IMR-90 (cell line): ENCODE measurements around the gene RAI2.

Source experiments
- BHLHE40 ChIP-seq: fragments of 150-350 bp; IDR thresholded peaks from 2 replicates; pipeline ENCODE4 v1.6.1; 2016; ENCODE audit warnings: mild to moderate bottlenecking, low read depth, low read length
- CEBPB ChIP-seq: IDR thresholded peaks from 2 replicates; pipeline ENCODE4 v1.6.1; 2012; ENCODE audit warnings: low read depth, low read length, improper control_type of control experiment
- CHD1 ChIP-seq: IDR thresholded peaks from 2 replicates; pipeline ENCODE4 v1.6.1; 2012; ENCODE audit warnings: low read depth, low read length, improper control_type of control experiment
- MAFK ChIP-seq: IDR thresholded peaks from 2 replicates; pipeline ENCODE4 v1.6.1; 2012; ENCODE audit warnings: low read depth, low read length, improper control_type of control experiment
- POLR2A ChIP-seq: IDR thresholded peaks from 2 replicates; pipeline ENCODE4 v1.6.1; 2012; ENCODE audit warnings: mild to moderate bottlenecking, low read depth, low read length
- RFX5 ChIP-seq: IDR thresholded peaks from 2 replicates; pipeline ENCODE4 v1.8.0; 2012; ENCODE audit warnings: low read depth, mild to moderate bottlenecking, low read length, moderate library complexity
- TF ChIP-seq, protein P1 (sequence below): conservative IDR thresholded peaks from 2 replicates; pipeline ENCODE4 v1.5.1; 2012; ENCODE audit warnings: mild to moderate bottlenecking, low read depth, low read length, improper control_type of control experiment
- TF ChIP-seq, protein P2 (sequence below): fragments of 150-350 bp; IDR thresholded peaks from 2 replicates; pipeline ENCODE4 v1.6.1; 2017; ENCODE audit warnings: mild to moderate bottlenecking, antibody characterized with exemption, low read length, low read depth
- TF ChIP-seq, protein P3 (sequence below): fragments of 150-350 bp; IDR thresholded peaks from 2 replicates; pipeline ENCODE4 v1.6.1; 2016; ENCODE audit warnings: low read depth, mild to moderate bottlenecking, low read length, moderate library complexity, borderline replicate concordance

- no peak for TF ChIP-seq POLR2A
- TF ChIP-seq, protein P1, sequence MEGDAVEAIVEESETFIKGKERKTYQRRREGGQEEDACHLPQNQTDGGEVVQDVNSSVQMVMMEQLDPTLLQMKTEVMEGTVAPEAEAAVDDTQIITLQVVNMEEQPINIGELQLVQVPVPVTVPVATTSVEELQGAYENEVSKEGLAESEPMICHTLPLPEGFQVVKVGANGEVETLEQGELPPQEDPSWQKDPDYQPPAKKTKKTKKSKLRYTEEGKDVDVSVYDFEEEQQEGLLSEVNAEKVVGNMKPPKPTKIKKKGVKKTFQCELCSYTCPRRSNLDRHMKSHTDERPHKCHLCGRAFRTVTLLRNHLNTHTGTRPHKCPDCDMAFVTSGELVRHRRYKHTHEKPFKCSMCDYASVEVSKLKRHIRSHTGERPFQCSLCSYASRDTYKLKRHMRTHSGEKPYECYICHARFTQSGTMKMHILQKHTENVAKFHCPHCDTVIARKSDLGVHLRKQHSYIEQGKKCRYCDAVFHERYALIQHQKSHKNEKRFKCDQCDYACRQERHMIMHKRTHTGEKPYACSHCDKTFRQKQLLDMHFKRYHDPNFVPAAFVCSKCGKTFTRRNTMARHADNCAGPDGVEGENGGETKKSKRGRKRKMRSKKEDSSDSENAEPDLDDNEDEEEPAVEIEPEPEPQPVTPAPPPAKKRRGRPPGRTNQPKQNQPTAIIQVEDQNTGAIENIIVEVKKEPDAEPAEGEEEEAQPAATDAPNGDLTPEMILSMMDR: no peak
- TF ChIP-seq RFX5: no peak
- TF ChIP-seq, protein P2, sequence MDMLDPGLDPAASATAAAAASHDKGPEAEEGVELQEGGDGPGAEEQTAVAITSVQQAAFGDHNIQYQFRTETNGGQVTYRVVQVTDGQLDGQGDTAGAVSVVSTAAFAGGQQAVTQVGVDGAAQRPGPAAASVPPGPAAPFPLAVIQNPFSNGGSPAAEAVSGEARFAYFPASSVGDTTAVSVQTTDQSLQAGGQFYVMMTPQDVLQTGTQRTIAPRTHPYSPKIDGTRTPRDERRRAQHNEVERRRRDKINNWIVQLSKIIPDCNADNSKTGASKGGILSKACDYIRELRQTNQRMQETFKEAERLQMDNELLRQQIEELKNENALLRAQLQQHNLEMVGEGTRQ: no peak
- no peak for TF ChIP-seq CEBPB
- no peak for TF ChIP-seq BHLHE40
- TF ChIP-seq, protein P3, sequence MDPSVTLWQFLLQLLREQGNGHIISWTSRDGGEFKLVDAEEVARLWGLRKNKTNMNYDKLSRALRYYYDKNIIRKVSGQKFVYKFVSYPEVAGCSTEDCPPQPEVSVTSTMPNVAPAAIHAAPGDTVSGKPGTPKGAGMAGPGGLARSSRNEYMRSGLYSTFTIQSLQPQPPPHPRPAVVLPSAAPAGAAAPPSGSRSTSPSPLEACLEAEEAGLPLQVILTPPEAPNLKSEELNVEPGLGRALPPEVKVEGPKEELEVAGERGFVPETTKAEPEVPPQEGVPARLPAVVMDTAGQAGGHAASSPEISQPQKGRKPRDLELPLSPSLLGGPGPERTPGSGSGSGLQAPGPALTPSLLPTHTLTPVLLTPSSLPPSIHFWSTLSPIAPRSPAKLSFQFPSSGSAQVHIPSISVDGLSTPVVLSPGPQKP: no peak
- no peak for TF ChIP-seq CHD1
- no peak for TF ChIP-seq MAFK
Measured at GRCh38 chrX:17833954-17834353, 27.1 kb downstream of the RAI2 start.
